B cell (primary cell): ENCODE data around the gene AFAP1L1. TPM values are rescaled to one million over a fixed set of nuclear protein-coding genes. Genes with fewer than 3 reads are reported as not detected.

Experiments used
- ATAC-seq: fragments of 200-7000 bp; cut with Tn5 transposase; one replicate; pipeline ENCODE4 v1.10.0; 2021; ENCODE audit warnings: low read depth, mild to moderate bottlenecking, moderate number of reproducible peaks, moderate library complexity
- CTCF ChIA-PET: fragments of 350-600 bp; sonication (Branson Sonifier 250); formaldehyde crosslinking; loops from one replicate; lab custom pipeline; 2021; ENCODE audit warnings: antibody characterized with exemption, inconsistent platforms; lab: Charles Lee
- POLR2A ChIA-PET: fragments of 350-600 bp; sonication (Branson Sonifier 250); formaldehyde crosslinking; loops from one replicate; lab custom pipeline; 2021; ENCODE audit warnings: antibody characterized with exemption; lab: Charles Lee
- DNase-seq: peaks from one replicate; pipeline ENCODE4 v3.0.0; 2013
- H2AFZ ChIP-seq: 2 replicates; pipeline ENCODE4 v1.6.1; 2012; ENCODE audit warnings: mild to moderate bottlenecking, low read depth, low read length; ENCODE audit not compliant: insufficient read depth, poor library complexity, severe bottlenecking
- H3K27ac ChIP-seq, 2 donors: 1 replicate in 1 of 2; 2 replicates in 1 of 2; pipeline ENCODE4 v1.5.1; 2012 to 2013; ENCODE audit warnings: low read length in 2 of 2, mild to moderate bottlenecking in 2 of 2, moderate library complexity in 1 of 2
- H3K27me3 ChIP-seq, 4 experiments: fragments of 200-600 bp in 1 of 4; sonication (generic) in 1 of 4; replicated peaks in 1 of 4; 1 replicate in 2 of 4; 2 replicates in 2 of 4; pipeline versions ENCODE4 v1.6.1 to v1.7.0; 2013 to 2016; ENCODE audit warnings: low read length in 3 of 4, mild to moderate bottlenecking in 2 of 4, mixed read lengths in 1 of 4, moderate library complexity in 1 of 4; ENCODE audit not compliant: insufficient read depth in 4 of 4, control insufficient read depth in 3 of 4; ENCODE audit errors: control extremely low read depth in 1 of 4
- H3K36me3 ChIP-seq, 2 experiments: replicated peaks in 1 of 2; 1 replicate in 1 of 2; 2 replicates in 1 of 2; pipeline versions ENCODE4 v1.6.1 to v1.7.1; 2013; ENCODE audit warnings: low read length in 1 of 2; ENCODE audit not compliant: insufficient read depth in 2 of 2, control insufficient read depth in 1 of 2; ENCODE audit errors: control extremely low read depth in 1 of 2, extremely low read depth in 1 of 2
- H3K4me1 ChIP-seq, 2 donors: fragments of 200-600 bp in 1 of 2; sonication (generic) in 1 of 2; 1 replicate in 1 of 2; 2 replicates in 1 of 2; pipeline versions ENCODE4 v1.5.1 to v1.6.1; 2013 to 2017; ENCODE audit warnings: low read length in 2 of 2; ENCODE audit not compliant: control insufficient read depth in 2 of 2, insufficient read depth in 2 of 2
- H3K4me2 ChIP-seq: replicated peaks from 2 replicates; pipeline ENCODE3; 2012; ENCODE audit warnings: mild to moderate bottlenecking, low read depth, low read length; ENCODE audit not compliant: poor library complexity, severe bottlenecking
- H3K4me3 ChIP-seq, 5 experiments: fragments of 200-600 bp in 1 of 5; sonication (generic) in 1 of 5; 1 replicate in 3 of 5; 2 replicates in 2 of 5; pipeline versions ENCODE4 v1.5.1 to v1.7.0; 2011 to 2016; ENCODE audit warnings: low read length in 4 of 5, mild to moderate bottlenecking in 4 of 5, low read depth in 2 of 5, control low read depth in 1 of 5, moderate library complexity in 1 of 5; ENCODE audit not compliant: insufficient read depth in 1 of 5; ENCODE audit errors: control extremely low read depth in 1 of 5, extremely low read depth in 1 of 5
- H3K79me2 ChIP-seq: fragments of 200-600 bp; sonication (generic); one replicate; pipeline ENCODE4 v1.6.0; 2016; ENCODE audit warnings: low read length; ENCODE audit not compliant: control insufficient read depth, insufficient read depth
- H3K9ac ChIP-seq: fragments of 200-600 bp; sonication (generic); 2 replicates; pipeline ENCODE4 v1.6.1; 2017; ENCODE audit warnings: mild to moderate bottlenecking, low read length, moderate library complexity
- H3K9me3 ChIP-seq, 3 donors: one replicate each; pipeline versions ENCODE4 v1.6.1 to v1.7.1; 2013; ENCODE audit warnings: low read length in 2 of 3; ENCODE audit not compliant: control insufficient read depth in 2 of 3, insufficient read depth in 1 of 3; ENCODE audit errors: control extremely low read depth in 1 of 3
- H4K20me1 ChIP-seq: 2 replicates; pipeline ENCODE4 v1.6.0; 2012; ENCODE audit warnings: mild to moderate bottlenecking, low read length; ENCODE audit not compliant: insufficient read depth, control insufficient read depth, poor library complexity, severe bottlenecking
- H3K27ac Mint-ChIP-seq: one replicate; pipeline ENCODE4 v1.8.0; 2021; ENCODE audit warnings: mixed read lengths
- H3K27me3 Mint-ChIP-seq: one replicate; pipeline ENCODE4 v1.8.0; 2021; ENCODE audit warnings: mixed read lengths
- H3K4me1 Mint-ChIP-seq: one replicate; pipeline ENCODE4 v1.8.0; 2021; ENCODE audit warnings: mixed read lengths
- H3K4me3 Mint-ChIP-seq: one replicate; pipeline ENCODE4 v1.8.0; 2021; ENCODE audit warnings: mixed read lengths
- H3K9me3 Mint-ChIP-seq: one replicate; pipeline ENCODE4 v1.8.0; 2022; ENCODE audit warnings: mixed read lengths; ENCODE audit not compliant: insufficient read depth
- CTCF ChIP-seq: fragments of 200-600 bp; IDR thresholded peaks from one replicate; pipeline ENCODE4 v1.8.0; 2022; ENCODE audit warnings: antibody characterized with exemption, mild to moderate bottlenecking
- EZH2 ChIP-seq: IDR thresholded peaks from 2 replicates; pipeline ENCODE4 v1.6.1; 2012; ENCODE audit warnings: borderline replicate concordance, low read depth, mild to moderate bottlenecking, moderate library complexity, low read length; ENCODE audit not compliant: insufficient read depth, poor library complexity, severe bottlenecking
- WGBS: methylation state at CpG from one replicate; pipeline ENCODE4 v1.1.5; 2013; ENCODE audit warnings: missing lambda C conversion rate; ENCODE audit not compliant: insufficient coverage; 5-methylcytosine and 5-hydroxymethylcytosine counted together
- intact Hi-C: fragments of 100-400 bp; cut with micrococcal nuclease; formaldehyde crosslinking; loops from one replicate; pipeline ENCODE4 v1.10.0; 2022
- polyA plus RNA-seq: library from polyadenylated mRNA; depleted of rRNA; stranded (reverse); fragments of >200 nt; gene quantifications from 2 replicates; pipeline ENCODE4 v1.2.3, GENCODE V29; 2012
- total RNA-seq, 2 donors: library from RNA; stranded (reverse); fragments of 120-200 nt in 1 of 2; gene quantifications; 1 replicate in 1 of 2; 2 replicates in 1 of 2; pipeline versions ENCODE4 v1.2.3 to v1.2.4, GENCODE V29; 2013 to 2022

The AFAP1L1 gene
- total and polyA plus RNA-seq, 2 donors (not counting 1 experiment from before 2014, with no cell fraction given), result not detected

GRCh38 chr5:149254506-149254905, 17.2 kb upstream of the AFAP1L1 start:
- Histone ChIP-seq H3K36me3 (no peaks in the 10 kb centered on the region), H3K4me1 (no peaks in the 10 kb centered on the region), H3K27ac (no peak overlapping the region), H3K9me3 (peaks cover 0 to 3% (median 0%) of the 10 kb centered on the region in 3 donors), H2AFZ (no peak overlapping the region), H4K20me1 (no peaks in the 10 kb centered on the region), H3K27me3 (peaks cover 0 to 8% (median 1%) of the 10 kb centered on the region in 4 experiments), H3K9ac (no peak overlapping the region), H3K4me2 (no peak overlapping the region), H3K79me2 (no peaks in the 10 kb centered on the region), H3K4me3 (no peak overlapping the region)
- CTCF ChIA-PET, result no interaction called here
- POLR2A ChIA-PET, result no interaction called here
- Mint-ChIP-seq H3K9me3 (no peaks in the 10 kb centered on the region), H3K4me3 (no peak overlapping the region), H3K27ac (no peak overlapping the region), H3K4me1 (no peaks in the 10 kb centered on the region), H3K27me3 (peaks cover 18% of the 10 kb centered on the region)
- WGBS, result 83% methylated on average over 1 of the region's 3 CpGs
- TF ChIP-seq CTCF, result no peak
- TF ChIP-seq EZH2, result no peak
- intact Hi-C loops, result no loop called here
- DNase-seq (no peak), ATAC-seq (no peak)

GRCh38 chr5:149256451-149256850, 15.2 kb upstream of the AFAP1L1 start:
- no peak overlapping the region for H3K27ac Mint-ChIP-seq
- Histone ChIP-seq H3K4me1 (no peaks in the 10 kb centered on the region), H3K9ac (no peak overlapping the region), H4K20me1 (no peaks in the 10 kb centered on the region), H3K4me3 (no peak overlapping the region), H3K9me3 (peaks cover 0 to 3% (median 0%) of the 10 kb centered on the region in 3 donors), H3K4me2 (no peak overlapping the region), H3K79me2 (no peaks in the 10 kb centered on the region), H2AFZ (no peak overlapping the region), H3K36me3 (no peaks in the 10 kb centered on the region), H3K27me3 (peaks cover 0 to 8% (median 0%) of the 10 kb centered on the region in 4 experiments), H3K27ac (no peak overlapping the region)
- DNase-seq, result no peak
- CTCF ChIA-PET, result no interaction called here
- peaks cover 29% of the 10 kb centered on the region for H3K27me3 Mint-ChIP-seq
- H3K4me3 Mint-ChIP-seq, result no peak overlapping the region
- TF ChIP-seq EZH2 (no peak), CTCF (no peak)
- no peaks in the 10 kb centered on the region for H3K4me1 Mint-ChIP-seq
- intact Hi-C loops, result no loop called here
- no peak for ATAC-seq
- H3K9me3 Mint-ChIP-seq, result no peaks in the 10 kb centered on the region
- POLR2A ChIA-PET, result no interaction called here
